ENCODE data around the gene CAMK2D.
A peak's percentile ranks its signal among the peaks of the same experiment; 100 is the strongest.

The CAMK2D gene

GRCh38 chr4:113635739-113636437 is 125.7 kb downstream of the CAMK2D start:
- DNase-seq = no peak

- DNase-seq = no peak
Measured at GRCh38 chr4:113634081-113634969, 127.2 kb downstream of the CAMK2D start.

GRCh38 chr4:113633467-113633866 is 128.1 kb downstream of the CAMK2D start:
- no peak for DNase-seq

- DNase-seq = no peak
Measured at GRCh38 chr4:113628711-113629110, 132.8 kb downstream of the CAMK2D start.

GRCh38 chr4:113627321-113627720 is 134.2 kb downstream of the CAMK2D start:
- no peak for DNase-seq

GRCh38 chr4:113625902-113626301 is 135.6 kb downstream of the CAMK2D start:
- DNase-seq = peak; percentile 12

GRCh38 chr4:113623274-113623894 is 138.2 kb downstream of the CAMK2D start:
- DNase-seq = no peak

GRCh38 chr4:113621633-113622032 is 139.9 kb downstream of the CAMK2D start:
- no peak for DNase-seq

GRCh38 chr4:113620032-113620431 is 141.5 kb downstream of the CAMK2D start:
- no peak for DNase-seq

GRCh38 chr4:113619526-113619925 is 142.0 kb downstream of the CAMK2D start:
- DNase-seq = no peak

GRCh38 chr4:113618205-113618604 is 143.3 kb downstream of the CAMK2D start:
- DNase-seq = no peak

GRCh38 chr4:113617195-113617594 is 144.3 kb downstream of the CAMK2D start:
- no peak for DNase-seq

GRCh38 chr4:113616443-113616842 is 145.1 kb downstream of the CAMK2D start:
- DNase-seq = no peak

GRCh38 chr4:113614414-113614813 is 147.1 kb downstream of the CAMK2D start:
- no peak for DNase-seq

- DNase-seq = no peak
Measured at GRCh38 chr4:113613503-113613902, 148.0 kb downstream of the CAMK2D start.

- no peak for DNase-seq
Measured at GRCh38 chr4:113610537-113610936, 151.0 kb downstream of the CAMK2D start.

- no peak for DNase-seq
Measured at GRCh38 chr4:113607998-113608397, 153.5 kb downstream of the CAMK2D start.

- no peak for DNase-seq
Measured at GRCh38 chr4:113607147-113607720, 154.3 kb downstream of the CAMK2D start.

- no peak for DNase-seq
Measured at GRCh38 chr4:113604955-113605354, 156.6 kb downstream of the CAMK2D start.

- no peak for DNase-seq
Measured at GRCh38 chr4:113603911-113604310, 157.6 kb downstream of the CAMK2D start.

- DNase-seq = no peak
Measured at GRCh38 chr4:113602646-113603228, 158.8 kb downstream of the CAMK2D start.

- DNase-seq = no peak
Measured at GRCh38 chr4:113601636-113602035, 159.9 kb downstream of the CAMK2D start.

GRCh38 chr4:113596396-113596795 is 165.1 kb downstream of the CAMK2D start:
- no peak for DNase-seq
